ENCODE measurements around the gene FLVCR2. TPM values are rescaled to one million over a fixed set of nuclear protein-coding genes. Genes with fewer than 3 reads are reported as not detected.
"Not testable (repeated sequence)": the region's sequence is repeated elsewhere in the genome, so short reads cannot be mapped to it uniquely, and the experiment has no call there.

The FLVCR2 gene
- polyA plus RNA-seq, 10 donors: 6.8 to 25.3 (median 13.0) TPM

- peak; percentile 98 to 99 (median 98) for DNase-seq
These were observed 82.4 kb downstream of the FLVCR2 start, which contains the start of the genes ERG28 and TTLL5 for GRCh38 chr14:75660630-75661498. Gene ERG28 (minus strand): TSS chr14:75660876. CDS start chr14:75657502, 3,374 bp downstream. Gene TTLL5 (plus strand): TSS chr14:75661246. CDS start chr14:75663150, 1,904 bp downstream.

- no peak for DNase-seq
These were observed 83.0 kb downstream of the FLVCR2 start for GRCh38 chr14:75661499-75661814.

GRCh38 chr14:75662966-75663365 is 84.5 kb downstream of the FLVCR2 start:
- DNase-seq: no peak

DNA sequence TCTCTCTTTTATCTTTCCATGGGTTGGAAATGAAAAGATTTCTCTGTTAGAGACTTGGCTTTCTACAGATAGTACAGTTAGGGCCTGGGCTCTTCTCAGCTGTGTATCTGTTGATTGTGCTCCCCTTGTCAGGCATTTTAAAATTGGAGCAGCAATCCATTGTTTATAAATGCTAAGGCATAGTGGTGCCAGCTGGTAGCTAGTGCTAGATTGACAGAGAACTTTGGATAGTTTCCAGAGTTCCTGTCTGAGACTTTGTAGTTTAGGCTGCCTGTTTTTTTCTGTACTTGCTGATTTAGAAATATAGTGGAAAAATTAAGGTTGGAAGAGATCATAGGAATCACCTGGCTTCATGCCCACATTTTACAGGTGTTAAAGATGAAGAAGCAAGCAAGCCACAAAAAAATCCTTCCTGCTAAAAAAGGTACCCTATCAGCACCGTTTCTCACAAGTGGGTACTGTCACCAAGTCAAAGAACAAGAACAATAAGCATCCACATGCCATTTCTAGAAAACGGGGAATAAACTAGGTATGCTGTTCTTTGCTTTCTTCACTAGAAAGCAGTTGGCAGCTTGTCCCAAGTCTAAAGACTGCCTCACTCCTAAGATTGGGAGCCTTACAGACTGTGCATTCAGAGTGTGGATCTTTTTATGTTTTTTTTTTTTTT is 88.8 kb downstream of the FLVCR2 start:
- no peak for DNase-seq

- DNase-seq: no peak
These were observed 94.3 kb downstream of the FLVCR2 start for GRCh38 chr14:75672605-75673192.

GRCh38 chr14:75673345-75674035 is 95.1 kb downstream of the FLVCR2 start:
- DNase-seq: no peak

DNA sequence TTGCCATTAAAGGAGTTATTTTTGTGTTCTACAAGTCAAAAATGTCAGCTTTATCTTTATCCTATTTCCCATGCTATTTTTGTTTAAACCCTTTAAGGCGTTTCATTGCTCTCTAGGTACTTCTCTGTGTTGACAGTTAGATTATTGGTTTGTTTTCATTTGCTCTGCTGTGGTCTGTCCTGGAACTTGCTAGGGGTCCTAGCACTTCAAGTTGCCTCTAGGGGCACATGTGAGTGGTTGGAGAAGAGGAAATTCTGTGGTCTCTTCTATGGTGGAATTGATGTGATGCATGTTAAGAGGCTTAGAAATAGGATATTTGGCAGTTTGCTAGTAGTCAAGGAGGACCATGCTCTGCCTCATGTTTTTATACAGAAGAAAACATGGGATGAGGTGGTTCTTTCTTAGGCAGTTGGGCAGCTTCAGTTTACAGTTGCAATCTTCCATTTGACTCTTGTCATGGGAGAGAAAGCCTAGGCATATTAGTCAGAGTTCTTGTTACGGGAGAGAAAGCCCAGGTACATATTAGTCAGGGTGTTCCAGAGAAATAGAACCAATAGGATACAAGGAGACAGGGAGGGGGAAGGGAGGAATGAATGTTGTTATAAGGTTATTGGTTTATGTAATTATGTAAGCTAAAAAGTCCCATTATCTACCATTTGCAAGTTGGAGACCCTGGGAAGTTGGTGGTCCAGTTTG is 97.0 kb downstream of the FLVCR2 start:
- DNase-seq: no peak

GRCh38 chr14:75685910-75686309 is 107.5 kb downstream of the FLVCR2 start:
- no peak for DNase-seq

DNA sequence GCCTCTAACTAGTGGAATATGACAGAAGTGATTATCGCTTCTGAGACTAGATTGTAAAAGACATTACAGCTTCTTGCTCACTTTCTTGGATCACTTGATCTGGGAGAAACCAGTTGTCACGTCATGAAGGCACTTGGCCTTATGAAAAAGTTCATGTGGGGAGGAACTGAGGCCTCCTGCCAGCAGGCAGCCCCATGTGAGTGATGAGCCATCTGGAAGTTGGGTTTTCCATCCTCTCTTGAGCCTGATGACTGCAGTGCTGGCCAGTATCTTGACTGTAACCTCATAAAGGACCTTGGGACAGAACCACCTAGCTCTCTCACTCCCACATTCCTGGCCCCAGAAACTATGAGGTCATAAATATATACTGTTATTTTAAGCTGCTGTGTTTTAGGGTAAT is 110.6 kb downstream of the FLVCR2 start:
- DNase-seq: peak; percentile 59 to 91 (median 87)

DNA sequence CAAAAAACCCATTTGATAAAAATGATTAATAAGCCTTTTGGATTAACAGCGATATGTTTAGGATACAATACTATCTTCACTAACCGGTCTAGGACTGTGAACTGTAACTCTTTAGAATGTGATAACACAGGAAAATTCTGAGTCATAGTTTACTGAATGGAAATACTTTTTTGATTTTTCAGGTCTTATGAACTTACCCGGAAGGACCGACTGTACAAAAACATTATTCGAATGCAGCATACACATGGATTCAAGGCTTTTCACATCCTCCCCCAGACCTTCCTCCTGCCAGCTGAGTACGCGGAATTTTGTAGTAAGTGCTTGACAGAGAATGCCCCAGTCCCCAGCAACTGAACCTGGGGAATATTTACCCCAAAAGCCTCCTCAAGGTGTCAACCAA is 111.6 kb downstream of the FLVCR2 start:
- DNase-seq: no peak

GRCh38 chr14:75695025-75695424 is 116.6 kb downstream of the FLVCR2 start:
- DNase-seq: not testable (repeated sequence)

DNA sequence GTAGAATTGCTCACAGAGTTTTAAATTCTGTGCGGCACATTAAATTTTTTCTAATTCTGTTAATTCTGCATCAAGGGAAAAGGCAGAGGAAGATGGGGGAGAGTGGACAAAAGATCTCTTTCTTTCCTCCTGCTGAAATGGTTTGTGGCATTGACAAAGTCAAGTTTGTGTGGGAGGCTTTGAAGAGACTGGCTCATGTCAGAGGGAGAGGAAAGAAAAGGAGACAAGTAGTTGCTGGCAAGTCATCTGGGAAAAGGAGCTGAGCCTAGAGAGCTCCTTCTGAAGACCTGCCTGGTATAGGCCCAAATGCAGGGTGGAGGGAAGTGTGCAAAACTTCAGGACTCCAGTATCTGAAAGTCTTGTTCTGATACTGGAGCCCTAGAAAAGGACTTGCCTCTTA is 119.0 kb downstream of the FLVCR2 start:
- DNase-seq: no peak

Other genes with a start within 250 kb of the FLVCR2 start
- 10 to 100 TPM; 41.2 to 65.0 (median 46.5) TPM for gene JDP2, start 150.6 kb upstream of the FLVCR2 start, polyA plus RNA-seq (ENCODE audit: insufficient read length in 10 of 10)
- gene BATF, start 56.2 kb upstream of the FLVCR2 start, polyA plus RNA-seq (ENCODE audit: insufficient read length in 10 of 10): 1 to 10 TPM in 3 of 10 donors, under 1 TPM in 5, not detected in 2; 0.37 to 2.0 (median 0.69) TPM
- 10 to 100 TPM; 10.4 to 18.1 (median 12.2) TPM for gene ERG28, start 82.3 kb downstream of the FLVCR2 start, polyA plus RNA-seq (ENCODE audit: insufficient read length in 10 of 10)
- gene TTLL5, start 82.6 kb downstream of the FLVCR2 start, polyA plus RNA-seq (ENCODE audit: insufficient read length in 10 of 10): 10 to 100 TPM; 14.6 to 19.3 (median 18.4) TPM